GM18517 (cell line): Measurements from ENCODE around the gene FLAD1.
A peak's percentile ranks its signal among the peaks of the same experiment; 100 is the strongest.

Experiments used
- ATAC-seq: cut with Tn5 transposase; IDR thresholded peaks from one replicate; pipeline ENCODE4 v1.9.1; 2021; ENCODE audit warnings: mild to moderate bottlenecking, moderate library complexity; ENCODE audit not compliant: unreplicated experiment

The FLAD1 gene

GRCh38 chr1:154982897-154983648 lies at the start of gene FLAD1:
TSS of gene FLAD1 (plus strand) at chr1:154983344. CDS start at chr1:154983695, 351 bp downstream.
- peak; percentile 93 for ATAC-seq

- no peak for ATAC-seq
These were observed 48.7 kb upstream of the FLAD1 start for GRCh38 chr1:154934358-154934948.

- no peak for ATAC-seq
These were observed 47.2 kb upstream of the FLAD1 start for GRCh38 chr1:154935749-154936554.

- ATAC-seq: peak; percentile 61
These were observed 46.5 kb upstream of the FLAD1 start, which contains the start of gene PMVK for GRCh38 chr1:154936555-154937084. TSS of gene PMVK (minus strand) at chr1:154936719. CDS start at chr1:154936685, 34 bp downstream.

GRCh38 chr1:154937085-154937987 lies 45.8 kb upstream of the FLAD1 start:
- peak; percentile 39 for ATAC-seq

- ATAC-seq: no peak
These were observed 45.2 kb upstream of the FLAD1 start for GRCh38 chr1:154937988-154938386.

GRCh38 chr1:154938604-154939399 lies 44.3 kb upstream of the FLAD1 start:
- no peak for ATAC-seq

GRCh38 chr1:154940213-154940560 lies 43.0 kb upstream of the FLAD1 start:
- ATAC-seq: no peak

GRCh38 chr1:154940651-154941194 lies 42.4 kb upstream of the FLAD1 start:
- ATAC-seq: no peak

- ATAC-seq: no peak
These were observed 41.7 kb upstream of the FLAD1 start for GRCh38 chr1:154941333-154942013.

GRCh38 chr1:154943649-154944400 lies 39.3 kb upstream of the FLAD1 start:
- no peak for ATAC-seq

- ATAC-seq: no peak
These were observed 38.6 kb upstream of the FLAD1 start for GRCh38 chr1:154944401-154945159.

- ATAC-seq: no peak
These were observed 37.8 kb upstream of the FLAD1 start for GRCh38 chr1:154945160-154945961.

- ATAC-seq: no peak
These were observed 36.9 kb upstream of the FLAD1 start for GRCh38 chr1:154945962-154946850.

- ATAC-seq: no peak
These were observed 35.1 kb upstream of the FLAD1 start for GRCh38 chr1:154948079-154948478.
